ENCODE results near the gene CKS1B. TPM values are rescaled to one million over a fixed set of nuclear protein-coding genes. Genes with fewer than 3 reads are reported as not detected.

Gene CKS1B
- polyA plus RNA-seq, 1 donor from 2014 or later: 29.0 TPM

DNA sequence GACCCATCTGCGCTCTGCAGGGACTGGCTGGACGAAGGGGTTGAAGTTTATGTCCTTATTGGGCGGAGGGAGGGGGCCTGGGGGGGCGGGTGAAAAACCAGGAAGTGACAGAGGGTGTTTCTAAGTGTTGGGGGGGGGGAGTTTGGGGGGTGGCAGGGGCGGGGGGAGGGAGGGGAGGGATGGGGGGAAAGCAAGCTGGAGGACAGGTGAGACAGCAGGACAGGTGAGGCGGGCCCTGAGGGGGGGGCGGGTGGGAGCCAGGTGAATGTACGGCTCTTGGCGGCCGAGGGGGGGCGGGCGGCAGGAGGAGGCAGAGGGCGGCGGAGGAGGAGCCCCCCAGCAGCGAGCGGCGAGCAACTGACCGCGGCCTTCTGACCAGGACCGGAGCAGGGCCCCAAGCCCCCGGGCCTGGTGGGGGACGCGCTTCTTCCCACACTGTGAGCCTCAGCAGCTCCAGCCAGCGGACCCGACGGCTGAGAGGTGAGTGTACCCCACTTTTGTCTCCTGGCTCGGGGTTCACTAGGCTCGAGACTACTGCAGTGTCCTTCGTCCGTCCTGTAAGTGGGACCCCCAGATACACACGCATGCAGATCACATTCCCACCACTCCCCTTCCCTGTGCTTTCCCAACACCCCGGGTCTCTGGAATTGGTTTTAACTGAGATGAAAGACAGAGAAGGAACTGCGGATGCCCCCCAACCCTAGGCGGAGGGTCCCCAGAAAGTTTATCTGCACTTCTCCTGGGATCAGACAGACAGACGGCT, 28.2 kb downstream of the CKS1B start, which contains the start of gene ZBTB7B:
Gene ZBTB7B, plus strand, starts transcription at position 339 of the 763 bp plus-strand sequence. CDS start 11,859 bp downstream, outside the sequence.
- no peaks in the 10 kb centered on the region for H3K79me2 ChIP-seq (replicated peaks; ENCODE audit: insufficient read depth, low read length)
- no peaks in the 10 kb centered on the region for H3K9me3 ChIP-seq (ENCODE audit: low read length)
- H3F3A ChIP-seq (ENCODE audit: insufficient read depth, low read length, poor library complexity, severe bottlenecking): peaks cover 3% of the 10 kb centered on the region
- H3K9me2 ChIP-seq (ENCODE audit: insufficient read depth, low read length): no peaks in the 10 kb centered on the region
- H3K27ac ChIP-seq (ENCODE audit: low read length): peak within 1 kb of the TSS; percentile 47
- H2AFZ ChIP-seq (ENCODE audit: low read depth, low read length): peak within 1 kb of the TSS; percentile 45
- H3K4me3 ChIP-seq (ENCODE audit: low read length): peak within 1 kb of the TSS; percentile 79
- H3K4me2 ChIP-seq (ENCODE audit: low read length): peak within 1 kb of the TSS; percentile 94
- H3K9ac ChIP-seq (ENCODE audit: low read length): peak within 1 kb of the TSS; percentile 66
- peaks cover 9% of the 10 kb centered on the region for H3K27me3 ChIP-seq (ENCODE audit: insufficient read depth, low read depth, low read length)
- H3K36me3 ChIP-seq (ENCODE audit: insufficient read depth, low read length): no peaks in the 10 kb centered on the region
- no peak for TF ChIP-seq POLR2AphosphoS5 (IDR thresholded peaks at IDR 0.05)
- TF ChIP-seq MXI1 (conservative IDR thresholded peaks at IDR 0.05; ENCODE audit: poor library complexity, severe bottlenecking): no peak
- TF ChIP-seq, protein P1, sequence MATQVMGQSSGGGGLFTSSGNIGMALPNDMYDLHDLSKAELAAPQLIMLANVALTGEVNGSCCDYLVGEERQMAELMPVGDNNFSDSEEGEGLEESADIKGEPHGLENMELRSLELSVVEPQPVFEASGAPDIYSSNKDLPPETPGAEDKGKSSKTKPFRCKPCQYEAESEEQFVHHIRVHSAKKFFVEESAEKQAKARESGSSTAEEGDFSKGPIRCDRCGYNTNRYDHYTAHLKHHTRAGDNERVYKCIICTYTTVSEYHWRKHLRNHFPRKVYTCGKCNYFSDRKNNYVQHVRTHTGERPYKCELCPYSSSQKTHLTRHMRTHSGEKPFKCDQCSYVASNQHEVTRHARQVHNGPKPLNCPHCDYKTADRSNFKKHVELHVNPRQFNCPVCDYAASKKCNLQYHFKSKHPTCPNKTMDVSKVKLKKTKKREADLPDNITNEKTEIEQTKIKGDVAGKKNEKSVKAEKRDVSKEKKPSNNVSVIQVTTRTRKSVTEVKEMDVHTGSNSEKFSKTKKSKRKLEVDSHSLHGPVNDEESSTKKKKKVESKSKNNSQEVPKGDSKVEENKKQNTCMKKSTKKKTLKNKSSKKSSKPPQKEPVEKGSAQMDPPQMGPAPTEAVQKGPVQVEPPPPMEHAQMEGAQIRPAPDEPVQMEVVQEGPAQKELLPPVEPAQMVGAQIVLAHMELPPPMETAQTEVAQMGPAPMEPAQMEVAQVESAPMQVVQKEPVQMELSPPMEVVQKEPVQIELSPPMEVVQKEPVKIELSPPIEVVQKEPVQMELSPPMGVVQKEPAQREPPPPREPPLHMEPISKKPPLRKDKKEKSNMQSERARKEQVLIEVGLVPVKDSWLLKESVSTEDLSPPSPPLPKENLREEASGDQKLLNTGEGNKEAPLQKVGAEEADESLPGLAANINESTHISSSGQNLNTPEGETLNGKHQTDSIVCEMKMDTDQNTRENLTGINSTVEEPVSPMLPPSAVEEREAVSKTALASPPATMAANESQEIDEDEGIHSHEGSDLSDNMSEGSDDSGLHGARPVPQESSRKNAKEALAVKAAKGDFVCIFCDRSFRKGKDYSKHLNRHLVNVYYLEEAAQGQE (IDR thresholded peaks at IDR 0.05; ENCODE audit: borderline replicate concordance): no peak
- no peak for TF ChIP-seq EP300 (conservative IDR thresholded peaks at IDR 0.05; ENCODE audit: poor library complexity, severe bottlenecking)
- no peaks in the 10 kb centered on the region for H4K20me1 ChIP-seq (ENCODE audit: insufficient read depth)

GRCh38 chr1:155003227-155003765, 28.8 kb downstream of the CKS1B start:
- Histone ChIP-seq H3K36me3 (ENCODE audit: insufficient read depth, low read length) (no peaks in the 10 kb centered on the region), H3K4me2 (ENCODE audit: low read length) (no peak overlapping the region), H3K9me3 (ENCODE audit: low read length) (no peaks in the 10 kb centered on the region), H4K20me1 (ENCODE audit: insufficient read depth) (no peaks in the 10 kb centered on the region), H3K27me3 (ENCODE audit: insufficient read depth, low read depth, low read length) (peaks cover 9% of the 10 kb centered on the region), H3K27ac (ENCODE audit: low read length) (no peak overlapping the region), H3K79me2 (replicated peaks; ENCODE audit: insufficient read depth, low read length) (no peaks in the 10 kb centered on the region), H3K9ac (ENCODE audit: low read length) (peak overlapping the region; percentile 36), H3F3A (ENCODE audit: insufficient read depth, low read length, poor library complexity, severe bottlenecking) (peaks cover 3% of the 10 kb centered on the region), H3K4me3 (ENCODE audit: low read length) (peak overlapping the region; percentile 58), H2AFZ (ENCODE audit: low read depth, low read length) (no peak overlapping the region), H3K9me2 (ENCODE audit: insufficient read depth, low read length) (no peaks in the 10 kb centered on the region)
- TF ChIP-seq SMC3 (conservative IDR thresholded peaks at IDR 0.05; ENCODE audit: poor library complexity) (no peak), CTCF (IDR thresholded peaks at IDR 0.05; ENCODE audit: poor library complexity, severe bottlenecking) (no peak), EZH2 (IDR thresholded peaks at IDR 0.05; ENCODE audit: borderline replicate concordance, insufficient read depth, low read length, poor library complexity, severe bottlenecking) (no peak), MXI1 (conservative IDR thresholded peaks at IDR 0.05; ENCODE audit: poor library complexity, severe bottlenecking) (no peak), RAD21 (conservative IDR thresholded peaks at IDR 0.05) (no peak), TAF1 (IDR thresholded peaks at IDR 0.05; ENCODE audit: low read depth) (no peak), EP300 (conservative IDR thresholded peaks at IDR 0.05; ENCODE audit: poor library complexity, severe bottlenecking) (no peak), POLR2AphosphoS5 (IDR thresholded peaks at IDR 0.05) (no peak)
- TF ChIP-seq, protein P1 (IDR thresholded peaks at IDR 0.05; ENCODE audit: borderline replicate concordance): no peak
